DND-41 (cell line): ENCODE measurements around the gene KLHL36.

Source experiments
- ATAC-seq: fragments of 200-7000 bp; cut with Tn5 transposase; 3 replicates; pipeline ENCODE4 v1.9.1; 2021; ENCODE audit warnings: low read depth; ENCODE audit not compliant: insufficient read depth
- DNase-seq: peaks from one replicate; pipeline ENCODE4 v3.0.0-alpha.2; 2020
- H2AFZ ChIP-seq: 2 replicates; pipeline ENCODE4 v1.6.0; 2012; ENCODE audit warnings: low read depth, low read length
- H3K27ac ChIP-seq: 2 replicates; pipeline ENCODE4 v1.5.1; 2012; ENCODE audit warnings: low read length, inconsistent platforms
- H3K27me3 ChIP-seq: fragments of 200-600 bp; sonication (generic); 2 replicates; pipeline ENCODE4 v1.6.0; 2012; ENCODE audit warnings: low read length, mild to moderate bottlenecking, inconsistent platforms; ENCODE audit not compliant: insufficient read depth, poor library complexity
- H3K36me3 ChIP-seq: 2 replicates; pipeline ENCODE4 v1.5.1; 2012; ENCODE audit warnings: low read length, inconsistent platforms; ENCODE audit not compliant: insufficient read depth
- H3K4me1 ChIP-seq: 2 replicates; pipeline ENCODE4 v1.5.1; 2012; ENCODE audit warnings: mild to moderate bottlenecking, low read length; ENCODE audit not compliant: insufficient read depth
- H3K4me2 ChIP-seq: 2 replicates; pipeline ENCODE4 v1.6.0; 2012; ENCODE audit warnings: mild to moderate bottlenecking, moderate library complexity, low read length, inconsistent platforms; ENCODE audit not compliant: insufficient read depth
- H3K4me3 ChIP-seq, 2 experiments: fragments of 200-600 bp in 1 of 2; shearing (Covaris generic) in 1 of 2; 2 replicates each; pipeline ENCODE4 v1.5.1; 2012 to 2016; ENCODE audit warnings: inconsistent platforms in 2 of 2, low read length in 2 of 2, mild to moderate bottlenecking in 2 of 2, low read depth in 1 of 2, moderate library complexity in 1 of 2
- H3K79me2 ChIP-seq: 2 replicates; pipeline ENCODE4 v1.6.0; 2012; ENCODE audit warnings: low read length, inconsistent platforms; ENCODE audit not compliant: insufficient read depth
- H3K9ac ChIP-seq: 2 replicates; pipeline ENCODE4 v1.6.0; 2012; ENCODE audit warnings: low read depth, mild to moderate bottlenecking, inconsistent platforms, low read length, moderate library complexity
- H3K9me3 ChIP-seq: 2 replicates; pipeline ENCODE4 v1.5.1; 2012; ENCODE audit warnings: low read length, moderate library complexity, mild to moderate bottlenecking, inconsistent platforms; ENCODE audit not compliant: insufficient read depth, severe bottlenecking
- H4K20me1 ChIP-seq: 2 replicates; pipeline ENCODE4 v1.6.0; 2012; ENCODE audit warnings: low read length; ENCODE audit not compliant: insufficient read depth
- CTCF ChIP-seq: IDR thresholded peaks from 2 replicates; pipeline ENCODE4 v1.5.1; 2012; ENCODE audit warnings: borderline replicate concordance, low read length, moderate library complexity, mild to moderate bottlenecking; ENCODE audit not compliant: poor library complexity, severe bottlenecking; ENCODE audit errors: extremely low read depth
- EZH2 ChIP-seq: IDR thresholded peaks from 3 replicates; pipeline ENCODE4 v1.6.1; 2012; ENCODE audit warnings: borderline replicate concordance, low read depth, mild to moderate bottlenecking, moderate library complexity, low read length, inconsistent platforms; ENCODE audit not compliant: severe bottlenecking

Gene KLHL36

GRCh38 chr16:84625556-84625955, 22.8 kb upstream of the KLHL36 start:
- no peak overlapping the region for H3K4me3 ChIP-seq
- H3K4me1 ChIP-seq, result no peaks in the 10 kb centered on the region
- no peaks in the 10 kb centered on the region for H3K36me3 ChIP-seq
- no peaks in the 10 kb centered on the region for H3K79me2 ChIP-seq
- ATAC-seq (no peak), DNase-seq (no peak)
- H3K9ac ChIP-seq, result no peak overlapping the region
- H3K9me3 ChIP-seq, result no peaks in the 10 kb centered on the region
- no peaks in the 10 kb centered on the region; the same call in 1 of the 2 replicates for H4K20me1 ChIP-seq
- H2AFZ ChIP-seq, result no peak overlapping the region
- no peak overlapping the region for H3K4me2 ChIP-seq
- no peak for TF ChIP-seq CTCF
- no peak for TF ChIP-seq EZH2
- H3K27me3 ChIP-seq, result peaks cover 4% of the 10 kb centered on the region
- H3K27ac ChIP-seq, result no peak overlapping the region

DNA sequence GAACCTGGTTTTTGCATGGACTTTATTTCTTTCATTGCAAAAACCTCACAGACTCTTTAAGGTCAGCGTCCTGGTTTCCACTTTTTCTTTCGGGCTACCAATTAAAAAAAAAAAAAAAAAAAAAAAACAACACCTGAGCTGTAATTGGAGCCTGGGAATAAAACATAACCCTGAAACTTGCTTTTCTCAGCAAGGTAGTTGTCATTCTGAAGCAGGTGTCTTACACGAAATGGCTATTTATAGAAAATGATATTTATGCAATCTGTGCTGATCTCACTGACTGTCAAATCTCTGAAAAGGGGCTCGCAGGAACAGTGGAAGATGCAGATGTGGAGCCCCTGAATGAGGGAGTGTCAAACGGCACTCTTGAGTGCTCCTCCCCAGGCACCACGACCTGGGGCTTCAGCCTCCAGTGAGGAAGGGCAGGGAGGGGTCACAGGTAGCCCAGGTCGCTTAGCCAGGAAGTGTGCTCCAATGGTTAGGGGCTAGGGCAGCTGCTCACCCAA, 20.0 kb upstream of the KLHL36 start:
- Histone ChIP-seq H3K27ac (no peak overlapping the region), H2AFZ (no peak overlapping the region), H3K36me3 (no peaks in the 10 kb centered on the region), H3K9me3 (no peaks in the 10 kb centered on the region), H3K9ac (no peak overlapping the region), H3K4me2 (no peak overlapping the region), H3K4me1 (no peaks in the 10 kb centered on the region), H3K4me3 (no peak overlapping the region), H4K20me1 (no peaks in the 10 kb centered on the region; the same call in 1 of the 2 replicates), H3K79me2 (no peaks in the 10 kb centered on the region), H3K27me3 (peaks cover 4% of the 10 kb centered on the region)
- ATAC-seq (no peak), DNase-seq (no peak)
- no peak for TF ChIP-seq EZH2
- no peak for TF ChIP-seq CTCF

GRCh38 chr16:84629580-84629979, 18.7 kb upstream of the KLHL36 start:
- H4K20me1 ChIP-seq, result no peaks in the 10 kb centered on the region; the same call in 1 of the 2 replicates
- H3K27ac ChIP-seq, result no peak overlapping the region
- no peaks in the 10 kb centered on the region for H3K4me1 ChIP-seq
- H3K79me2 ChIP-seq, result no peaks in the 10 kb centered on the region
- peaks cover 4% of the 10 kb centered on the region for H3K27me3 ChIP-seq
- DNase-seq (no peak), ATAC-seq (no peak)
- no peaks in the 10 kb centered on the region for H3K36me3 ChIP-seq
- H2AFZ ChIP-seq, result no peak overlapping the region
- H3K9ac ChIP-seq, result no peak overlapping the region
- no peak for TF ChIP-seq EZH2
- TF ChIP-seq CTCF, result no peak
- H3K9me3 ChIP-seq, result no peaks in the 10 kb centered on the region
- H3K4me3 ChIP-seq, result no peak overlapping the region
- no peak overlapping the region for H3K4me2 ChIP-seq

- ATAC-seq, result no peak
- Histone ChIP-seq H3K4me1 (no peaks in the 10 kb centered on the region), H3K9me3 (no peaks in the 10 kb centered on the region), H3K36me3 (no peaks in the 10 kb centered on the region), H3K4me3 (no peak overlapping the region), H2AFZ (no peak overlapping the region), H3K79me2 (no peaks in the 10 kb centered on the region), H3K27me3 (peaks cover 4% of the 10 kb centered on the region), H3K27ac (no peak overlapping the region), H4K20me1 (no peaks in the 10 kb centered on the region; the same call in 1 of the 2 replicates), H3K4me2 (no peak overlapping the region), H3K9ac (no peak overlapping the region)
- no peak for TF ChIP-seq EZH2
- DNase-seq, result no peak
These were observed 18.3 kb upstream of the KLHL36 start for GRCh38 chr16:84630009-84630408.
